Loucy (cell line): ENCODE data around the gene SEZ6.

Experiments used
- H2AFZ ChIP-seq: fragments of 200-600 bp; sonication (generic); 2 replicates; pipeline ENCODE4 v1.6.0; 2016; ENCODE audit warnings: antibody characterized with exemption, mild to moderate bottlenecking, low read length, moderate library complexity
- H3F3A ChIP-seq: fragments of 200-600 bp; 2 replicates; pipeline ENCODE4 v1.6.0; 2016; ENCODE audit warnings: antibody characterized with exemption, low read depth, mild to moderate bottlenecking
- H3K27me3 ChIP-seq: fragments of 200-600 bp; sonication (generic); 2 replicates; pipeline ENCODE4 v1.6.1; 2014; ENCODE audit warnings: low read length, mild to moderate bottlenecking; ENCODE audit not compliant: insufficient read depth, poor library complexity, severe bottlenecking
- H3K36me3 ChIP-seq: fragments of 200-600 bp; sonication (generic); 2 replicates; pipeline ENCODE4 v1.6.1; 2016; ENCODE audit warnings: low read length; ENCODE audit not compliant: insufficient read depth
- H3K4me1 ChIP-seq: fragments of 200-600 bp; sonication (generic); 2 replicates; pipeline ENCODE4 v1.5.1; 2014; ENCODE audit warnings: low read length, mild to moderate bottlenecking; ENCODE audit not compliant: insufficient read depth, poor library complexity, severe bottlenecking
- H3K4me2 ChIP-seq: fragments of 200-600 bp; sonication (generic); 2 replicates; pipeline ENCODE4 v1.6.0; 2014; ENCODE audit warnings: antibody characterized with exemption, low read length, low read depth, mild to moderate bottlenecking; ENCODE audit not compliant: poor library complexity, severe bottlenecking
- H3K4me3 ChIP-seq: fragments of 200-600 bp; sonication (generic); 2 replicates; pipeline ENCODE4 v1.5.1; 2014; ENCODE audit warnings: low read length, mild to moderate bottlenecking, mixed read lengths; ENCODE audit not compliant: poor library complexity, severe bottlenecking
- H3K79me2 ChIP-seq: fragments of 200-600 bp; sonication (generic); 2 replicates; pipeline ENCODE4 v1.6.1; 2014; ENCODE audit warnings: low read length; ENCODE audit not compliant: insufficient read depth
- H3K9ac ChIP-seq: fragments of 200-600 bp; sonication (generic); 2 replicates; pipeline ENCODE4 v1.6.0; 2014; ENCODE audit warnings: mild to moderate bottlenecking, low read depth, low read length, moderate library complexity; ENCODE audit not compliant: poor library complexity, severe bottlenecking
- H3K9me2 ChIP-seq: fragments of 200-600 bp; sonication (generic); replicated peaks from 2 replicates; pipeline ENCODE4 v1.6.1; 2016; ENCODE audit warnings: low read depth, low read length, mixed read lengths
- H3K9me3 ChIP-seq: fragments of 200-600 bp; sonication (generic); 2 replicates; pipeline ENCODE4 v1.6.1; 2014; ENCODE audit warnings: mild to moderate bottlenecking, antibody characterized with exemption, low read length, low read depth; ENCODE audit not compliant: insufficient read depth
- H4K20me1 ChIP-seq: fragments of 200-600 bp; sonication (generic); 2 replicates; pipeline ENCODE4 v1.6.0; 2014; ENCODE audit warnings: antibody characterized with exemption, low read length, mild to moderate bottlenecking; ENCODE audit not compliant: insufficient read depth, poor library complexity, severe bottlenecking
- EZH2phosphoT487 ChIP-seq: fragments of 200-600 bp; IDR thresholded peaks from 2 replicates; pipeline ENCODE4 v1.6.1; 2018; ENCODE audit warnings: antibody characterized with exemption, mild to moderate bottlenecking, moderate library complexity, borderline replicate concordance
- TF ChIP-seq, protein P1 (sequence below): fragments of 200-600 bp; sonication (generic); conservative IDR thresholded peaks from 2 replicates; pipeline ENCODE4 v1.5.1; 2014; ENCODE audit warnings: mild to moderate bottlenecking, antibody characterized with exemption, low read length

The SEZ6 gene

DNA sequence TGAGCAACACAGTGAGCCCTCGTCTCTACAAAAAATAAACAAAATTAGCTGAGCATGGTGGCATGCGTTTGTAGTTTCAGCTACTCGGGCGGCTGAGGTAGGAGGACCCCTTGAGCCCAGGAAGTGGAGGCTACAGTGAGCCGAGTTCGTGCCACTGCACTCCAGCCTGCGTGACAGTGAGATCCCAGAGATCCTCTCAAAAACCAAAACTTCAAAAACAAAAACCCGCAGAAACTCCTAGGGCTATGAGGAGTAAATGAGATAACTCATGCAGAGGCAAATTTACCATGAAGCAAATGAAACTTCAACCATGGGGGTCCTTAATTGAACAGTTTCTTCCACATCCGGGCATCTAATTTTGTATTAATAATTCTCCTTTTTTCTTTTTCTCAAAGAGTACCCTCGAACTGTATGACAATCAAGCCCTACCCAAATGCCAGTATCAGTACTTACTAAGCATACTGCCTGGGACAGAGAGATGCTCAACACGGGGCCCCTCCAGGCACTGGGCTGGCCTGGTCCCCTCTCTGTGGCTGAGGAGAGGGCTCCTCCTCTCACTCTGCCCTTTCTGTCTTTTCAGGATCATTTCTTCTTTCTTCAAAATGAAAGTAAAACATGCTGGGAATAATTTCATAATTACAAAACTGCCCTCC is 36.3 kb upstream of the SEZ6 start:
- H3K27me3 ChIP-seq: no peaks in the 10 kb centered on the region
- no peaks in the 10 kb centered on the region for H3F3A ChIP-seq
- no peaks in the 10 kb centered on the region for H4K20me1 ChIP-seq
- H3K79me2 ChIP-seq: no peaks in the 10 kb centered on the region
- H3K9me2 ChIP-seq: no peaks in the 10 kb centered on the region
- no peaks in the 10 kb centered on the region for H3K4me1 ChIP-seq
- no peaks in the 10 kb centered on the region for H3K36me3 ChIP-seq
- peak overlapping the region; percentile 18 for H3K4me2 ChIP-seq
- no peak overlapping the region for H3K9ac ChIP-seq
- no peak overlapping the region for H2AFZ ChIP-seq
- TF ChIP-seq, protein P1, sequence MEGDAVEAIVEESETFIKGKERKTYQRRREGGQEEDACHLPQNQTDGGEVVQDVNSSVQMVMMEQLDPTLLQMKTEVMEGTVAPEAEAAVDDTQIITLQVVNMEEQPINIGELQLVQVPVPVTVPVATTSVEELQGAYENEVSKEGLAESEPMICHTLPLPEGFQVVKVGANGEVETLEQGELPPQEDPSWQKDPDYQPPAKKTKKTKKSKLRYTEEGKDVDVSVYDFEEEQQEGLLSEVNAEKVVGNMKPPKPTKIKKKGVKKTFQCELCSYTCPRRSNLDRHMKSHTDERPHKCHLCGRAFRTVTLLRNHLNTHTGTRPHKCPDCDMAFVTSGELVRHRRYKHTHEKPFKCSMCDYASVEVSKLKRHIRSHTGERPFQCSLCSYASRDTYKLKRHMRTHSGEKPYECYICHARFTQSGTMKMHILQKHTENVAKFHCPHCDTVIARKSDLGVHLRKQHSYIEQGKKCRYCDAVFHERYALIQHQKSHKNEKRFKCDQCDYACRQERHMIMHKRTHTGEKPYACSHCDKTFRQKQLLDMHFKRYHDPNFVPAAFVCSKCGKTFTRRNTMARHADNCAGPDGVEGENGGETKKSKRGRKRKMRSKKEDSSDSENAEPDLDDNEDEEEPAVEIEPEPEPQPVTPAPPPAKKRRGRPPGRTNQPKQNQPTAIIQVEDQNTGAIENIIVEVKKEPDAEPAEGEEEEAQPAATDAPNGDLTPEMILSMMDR: no peak
- no peak for TF ChIP-seq EZH2phosphoT487
- H3K9me3 ChIP-seq: no peaks in the 10 kb centered on the region
- no peak overlapping the region for H3K4me3 ChIP-seq

DNA sequence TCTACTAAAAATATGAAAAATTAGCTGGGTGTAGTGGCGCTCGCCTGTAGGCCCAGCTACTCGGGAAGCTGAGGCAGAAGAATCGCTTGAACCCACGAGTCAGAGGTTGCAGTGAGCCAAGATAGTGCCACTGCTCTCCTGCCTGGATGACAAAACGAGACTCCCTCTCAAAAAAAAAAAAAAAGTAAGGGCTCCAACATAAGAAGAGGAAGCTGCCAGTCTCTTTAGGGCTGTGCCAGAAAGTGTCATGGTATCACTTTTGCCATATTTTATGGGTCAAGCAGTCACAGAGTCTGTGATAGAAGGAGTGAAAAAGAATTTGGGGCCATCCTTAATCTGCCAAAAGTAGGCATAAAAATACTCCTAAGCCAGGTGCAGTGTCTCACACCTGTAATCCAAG is 35.7 kb upstream of the SEZ6 start:
- H3K4me3 ChIP-seq: no peak overlapping the region
- H4K20me1 ChIP-seq: no peaks in the 10 kb centered on the region
- H3K79me2 ChIP-seq: no peaks in the 10 kb centered on the region
- no peaks in the 10 kb centered on the region for H3K9me2 ChIP-seq
- no peak overlapping the region for H3K4me2 ChIP-seq
- no peaks in the 10 kb centered on the region for H3K9me3 ChIP-seq
- no peak for TF ChIP-seq EZH2phosphoT487
- TF ChIP-seq, protein P1: no peak
- H3K9ac ChIP-seq: no peak overlapping the region
- H2AFZ ChIP-seq: no peak overlapping the region
- no peaks in the 10 kb centered on the region for H3F3A ChIP-seq
- H3K36me3 ChIP-seq: no peaks in the 10 kb centered on the region
- H3K27me3 ChIP-seq: no peaks in the 10 kb centered on the region
- no peaks in the 10 kb centered on the region for H3K4me1 ChIP-seq

DNA sequence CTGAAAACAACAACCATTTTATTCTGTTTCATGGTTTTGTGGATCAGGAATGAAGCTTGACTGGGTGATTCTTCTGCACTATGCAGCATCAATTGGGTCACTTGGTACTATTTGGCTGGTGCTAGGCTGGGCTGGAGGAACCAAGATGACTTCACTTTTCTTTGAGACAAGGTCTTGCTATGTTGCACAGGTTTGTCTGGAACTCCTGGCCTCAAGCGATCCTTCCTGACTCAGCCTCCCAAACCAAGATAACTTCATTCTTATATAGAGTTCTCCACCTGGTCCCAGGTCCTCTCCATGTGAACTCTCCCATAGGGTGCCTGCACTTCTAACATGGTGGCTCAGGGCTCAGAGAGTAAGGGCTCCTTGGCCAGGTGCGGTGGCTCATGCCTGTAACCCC is 35.3 kb upstream of the SEZ6 start:
- H3K9ac ChIP-seq: no peak overlapping the region
- H3K79me2 ChIP-seq: no peaks in the 10 kb centered on the region
- H3K9me3 ChIP-seq: no peaks in the 10 kb centered on the region
- no peaks in the 10 kb centered on the region for H3F3A ChIP-seq
- no peak overlapping the region for H2AFZ ChIP-seq
- no peak overlapping the region for H3K4me2 ChIP-seq
- no peaks in the 10 kb centered on the region for H3K27me3 ChIP-seq
- TF ChIP-seq EZH2phosphoT487: no peak
- TF ChIP-seq, protein P1: no peak
- no peak overlapping the region for H3K4me3 ChIP-seq
- H4K20me1 ChIP-seq: no peaks in the 10 kb centered on the region
- H3K4me1 ChIP-seq: no peaks in the 10 kb centered on the region
- H3K36me3 ChIP-seq: no peaks in the 10 kb centered on the region
- no peaks in the 10 kb centered on the region for H3K9me2 ChIP-seq
